Hepatocyte (in vitro differentiated cells): ENCODE measurements around the gene UTP11. TPM values are rescaled to one million over a fixed set of nuclear protein-coding genes. Genes with fewer than 3 reads are reported as not detected.
"Not testable (repeated sequence)": the region's sequence is repeated elsewhere in the genome, so short reads cannot be mapped to it uniquely, and the experiment has no call there.

Experiments used
- DNase-seq: peaks from one replicate; pipeline ENCODE4 v3.0.0-alpha.2; 2016; ENCODE audit warnings: low spot score
- H2AFZ ChIP-seq: fragments of 200-600 bp; sonication (generic); 2 replicates; pipeline ENCODE4 v1.6.0; 2016; ENCODE audit warnings: antibody characterized with exemption, mild to moderate bottlenecking
- H3K27ac ChIP-seq: fragments of 200-600 bp; sonication (generic); 2 replicates; pipeline ENCODE4 v1.5.1; 2016; ENCODE audit warnings: mild to moderate bottlenecking
- H3K27me3 ChIP-seq: fragments of 200-600 bp; sonication (generic); 2 replicates; pipeline ENCODE4 v1.6.1; 2016
- H3K36me3 ChIP-seq: fragments of 200-600 bp; sonication (generic); replicated peaks from 2 replicates; pipeline ENCODE4 v1.5.1; 2016; ENCODE audit warnings: low read depth; ENCODE audit not compliant: insufficient read depth
- H3K4me1 ChIP-seq: fragments of 200-600 bp; sonication (generic); 2 replicates; pipeline ENCODE4 v1.5.1; 2016; ENCODE audit warnings: mild to moderate bottlenecking, moderate library complexity; ENCODE audit not compliant: insufficient read depth
- H3K4me2 ChIP-seq: fragments of 200-600 bp; sonication (generic); 2 replicates; pipeline ENCODE4 v1.6.0; 2016
- H3K4me3 ChIP-seq: fragments of 200-600 bp; sonication (generic); 2 replicates; pipeline ENCODE4 v1.5.1; 2016; ENCODE audit warnings: mild to moderate bottlenecking
- H3K79me2 ChIP-seq: fragments of 200-600 bp; sonication (generic); 2 replicates; pipeline ENCODE4 v1.6.0; 2017; ENCODE audit warnings: mild to moderate bottlenecking
- H3K9me2 ChIP-seq: fragments of 200-600 bp; sonication (generic); replicated peaks from 2 replicates; pipeline ENCODE4 v1.6.0; 2017; ENCODE audit warnings: mild to moderate bottlenecking; ENCODE audit not compliant: insufficient read depth
- H3K9me3 ChIP-seq: fragments of 200-600 bp; sonication (generic); 2 replicates; pipeline ENCODE4 v1.5.1; 2016; ENCODE audit warnings: low read depth, mild to moderate bottlenecking
- H4K20me1 ChIP-seq: fragments of 200-600 bp; sonication (generic); 2 replicates; pipeline ENCODE4 v1.6.0; 2016; ENCODE audit warnings: mild to moderate bottlenecking; ENCODE audit not compliant: insufficient read depth, poor library complexity, severe bottlenecking
- EZH2 ChIP-seq: fragments of 200-600 bp; sonication (generic); IDR thresholded peaks from 2 replicates; pipeline ENCODE4 v1.6.1; 2016; ENCODE audit warnings: antibody characterized with exemption, mild to moderate bottlenecking, borderline replicate concordance
- EZH2phosphoT487 ChIP-seq: fragments of 200-600 bp; sonication (generic); IDR thresholded peaks from one replicate; pipeline ENCODE4 v1.6.1; 2018; ENCODE audit warnings: antibody characterized with exemption, mild to moderate bottlenecking, low read depth, moderate library complexity; ENCODE audit not compliant: unreplicated experiment, severe bottlenecking
- WGBS: methylation state at CpG from one replicate; pipeline ENCODE4 v1.1.6; 2016; ENCODE audit warnings: low lambda C conversion rate; ENCODE audit errors: missing lambda C conversion rate; 5-methylcytosine and 5-hydroxymethylcytosine counted together
- polyA plus RNA-seq: library from polyadenylated mRNA; unstranded; fragments of >200 nt; fragmentation: Nextera tagmentation; extraction: Ambion mirVana; gene quantifications from 2 replicates; pipeline ENCODE4 v1.2.1, GENCODE V29; 2016
- total RNA-seq: library from RNA; depleted of rRNA; stranded (reverse); fragments of >200 nt; gene quantifications from 2 replicates; pipeline ENCODE4 v1.2.3, GENCODE V29; 2014
- TF ChIP-seq, protein P1 (sequence below): fragments of 200-600 bp; sonication (generic); IDR thresholded peaks from 2 replicates; pipeline ENCODE4 v1.5.1; 2016; ENCODE audit warnings: antibody characterized with exemption, mild to moderate bottlenecking; ENCODE audit not compliant: poor library complexity

Gene UTP11
- total RNA-seq (29.9 and 39.2 TPM in 2 replicates), polyA plus RNA-seq (31.1 and 36.2 TPM in 2 replicates)

GRCh38 chr1:38012363-38013226 is at the start of gene UTP11:
Gene UTP11, plus strand, starts transcription at chr1:38012734. Its CDS starts 69 bp downstream, at chr1:38012803.
- TF ChIP-seq, protein P1, sequence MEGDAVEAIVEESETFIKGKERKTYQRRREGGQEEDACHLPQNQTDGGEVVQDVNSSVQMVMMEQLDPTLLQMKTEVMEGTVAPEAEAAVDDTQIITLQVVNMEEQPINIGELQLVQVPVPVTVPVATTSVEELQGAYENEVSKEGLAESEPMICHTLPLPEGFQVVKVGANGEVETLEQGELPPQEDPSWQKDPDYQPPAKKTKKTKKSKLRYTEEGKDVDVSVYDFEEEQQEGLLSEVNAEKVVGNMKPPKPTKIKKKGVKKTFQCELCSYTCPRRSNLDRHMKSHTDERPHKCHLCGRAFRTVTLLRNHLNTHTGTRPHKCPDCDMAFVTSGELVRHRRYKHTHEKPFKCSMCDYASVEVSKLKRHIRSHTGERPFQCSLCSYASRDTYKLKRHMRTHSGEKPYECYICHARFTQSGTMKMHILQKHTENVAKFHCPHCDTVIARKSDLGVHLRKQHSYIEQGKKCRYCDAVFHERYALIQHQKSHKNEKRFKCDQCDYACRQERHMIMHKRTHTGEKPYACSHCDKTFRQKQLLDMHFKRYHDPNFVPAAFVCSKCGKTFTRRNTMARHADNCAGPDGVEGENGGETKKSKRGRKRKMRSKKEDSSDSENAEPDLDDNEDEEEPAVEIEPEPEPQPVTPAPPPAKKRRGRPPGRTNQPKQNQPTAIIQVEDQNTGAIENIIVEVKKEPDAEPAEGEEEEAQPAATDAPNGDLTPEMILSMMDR: no peak
- TF ChIP-seq EZH2phosphoT487 (no peak), EZH2 (no peak)
- no peaks in the 10 kb centered on the region for H3K36me3 ChIP-seq
- H3K9me2 ChIP-seq: no peaks in the 10 kb centered on the region
- H3K79me2 ChIP-seq: peaks cover 44% of the 10 kb centered on the region
- WGBS: 2% methylated on average over 49 of the region's 49 CpGs
- peak within 1 kb of the TSS; percentile 34 for H3K4me3 ChIP-seq
- peaks cover 5% of the 10 kb centered on the region for H4K20me1 ChIP-seq
- H3K9me3 ChIP-seq: no peaks in the 10 kb centered on the region
- DNase-seq: peak; percentile 98
- H3K27ac ChIP-seq: peak within 1 kb of the TSS; percentile 95
- H2AFZ ChIP-seq: peak within 1 kb of the TSS; percentile 46
- H3K27me3 ChIP-seq: no peaks in the 10 kb centered on the region
- H3K4me2 ChIP-seq: peak within 1 kb of the TSS; percentile 78
- peaks cover 11% of the 10 kb centered on the region for H3K4me1 ChIP-seq

DNA sequence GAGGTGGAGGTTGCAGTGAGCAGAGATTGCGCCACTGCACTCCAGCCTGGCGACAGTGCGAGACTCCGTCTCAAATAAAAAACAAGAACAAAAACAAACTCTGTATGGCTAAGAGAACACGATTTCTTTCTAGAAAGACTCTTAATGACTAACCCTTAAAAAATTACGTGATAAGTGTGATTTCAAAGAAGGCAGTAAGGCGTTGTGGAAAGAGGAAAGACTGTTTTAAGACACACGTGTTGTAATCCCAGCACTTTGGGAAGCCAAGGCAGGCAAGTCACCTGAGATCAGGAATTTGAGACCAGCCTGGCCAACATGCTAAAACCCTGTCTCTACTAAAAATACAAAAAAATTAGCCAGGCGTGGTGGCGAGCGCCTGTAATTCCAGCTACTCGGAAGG is 48.4 kb upstream of the UTP11 start:
- 90% methylated on average over 12 of the region's 12 CpGs for WGBS
- H3K4me3 ChIP-seq, H2AFZ ChIP-seq, H3K36me3 ChIP-seq, H3K4me2 ChIP-seq, H3K4me1 ChIP-seq, H3K27ac ChIP-seq, H3K27me3 ChIP-seq, DNase-seq, H3K79me2 ChIP-seq, H4K20me1 ChIP-seq, H3K9me3 ChIP-seq, H3K9me2 ChIP-seq: not testable (repeated sequence)

DNA sequence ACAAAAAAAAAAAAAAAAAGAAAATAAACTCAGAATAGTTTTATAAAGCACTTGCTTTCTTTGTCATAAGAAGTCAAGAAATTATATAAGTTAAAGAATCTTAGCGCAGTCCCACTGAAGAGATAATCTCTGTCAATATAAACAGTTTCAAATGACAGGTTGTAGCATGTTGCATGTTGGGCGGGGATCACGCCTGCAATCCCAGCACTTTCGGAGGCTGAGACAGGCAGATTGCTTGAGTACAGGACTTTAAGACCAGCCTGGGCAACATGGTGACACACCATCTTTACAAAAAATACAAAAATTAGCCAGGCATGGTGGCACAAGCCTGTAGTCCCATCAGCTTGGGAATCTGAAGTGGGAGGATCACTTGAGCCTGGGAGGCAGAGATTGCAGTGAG is 47.2 kb upstream of the UTP11 start:
- Histone ChIP-seq H3K9me3 (no peaks in the 10 kb centered on the region), H3K36me3 (no peaks in the 10 kb centered on the region)
- WGBS: 96% methylated on average over 4 of the region's 4 CpGs

DNA sequence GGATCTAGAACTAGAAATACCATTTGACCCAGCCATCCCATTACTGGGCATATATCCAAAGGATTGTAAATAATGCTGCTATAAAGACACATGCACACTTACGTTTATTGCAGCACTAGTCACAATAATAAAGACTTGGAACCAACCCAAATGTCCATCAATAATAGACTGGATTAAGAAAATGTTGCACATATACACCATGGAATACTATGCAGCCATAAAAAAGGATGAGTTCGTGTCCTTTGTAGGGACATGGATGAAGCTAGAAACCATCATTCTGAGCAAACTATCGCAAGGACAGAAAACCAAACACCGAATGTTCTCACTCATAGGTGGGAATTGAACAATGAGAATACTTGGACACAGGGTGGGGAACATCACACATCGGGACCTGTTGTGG is 38.9 kb upstream of the UTP11 start:
- not testable (repeated sequence) for DNase-seq, H3K4me2 ChIP-seq, H3K79me2 ChIP-seq, H3K4me1 ChIP-seq, H3K9me3 ChIP-seq, H3K9me2 ChIP-seq, H3K36me3 ChIP-seq, H3K4me3 ChIP-seq, H2AFZ ChIP-seq, H3K27ac ChIP-seq, H4K20me1 ChIP-seq, H3K27me3 ChIP-seq
- 95% methylated on average over 5 of the region's 5 CpGs for WGBS

More for the DNA sequence above, 47.2 kb upstream of the UTP11 start:
- Histone ChIP-seq H3K4me2 (no peak overlapping the region), H3K4me1 (no peaks in the 10 kb centered on the region), H3K27ac (no peak overlapping the region), H2AFZ (no peak overlapping the region), H3K79me2 (no peaks in the 10 kb centered on the region), H3K9me2 (no peaks in the 10 kb centered on the region), H4K20me1 (no peaks in the 10 kb centered on the region), H3K27me3 (no peaks in the 10 kb centered on the region), H3K4me3 (no peak overlapping the region)
- TF ChIP-seq EZH2phosphoT487 (no peak), EZH2 (no peak)
- TF ChIP-seq, protein P1: no peak
- DNase-seq: no peak
